HG03521 (cell line): Measurements from ENCODE around the gene SLC44A3.
"Not testable (repeated sequence)": the region's sequence is repeated elsewhere in the genome, so short reads cannot be mapped to it uniquely, and the experiment has no call there.

Experiments used
- ATAC-seq: cut with Tn5 transposase; IDR thresholded peaks from one replicate; pipeline ENCODE4 v1.9.1; 2021; ENCODE audit warnings: mild to moderate bottlenecking, moderate library complexity; ENCODE audit not compliant: unreplicated experiment

Gene SLC44A3

GRCh38 chr1:94832931-94833585 is 12.9 kb downstream of the SLC44A3 start:
- ATAC-seq: no peak

- no peak for ATAC-seq
These were observed 16.7 kb downstream of the SLC44A3 start for GRCh38 chr1:94836891-94837290.

- ATAC-seq: not testable (repeated sequence)
These were observed 20.2 kb downstream of the SLC44A3 start for GRCh38 chr1:94840381-94840780.

DNA sequence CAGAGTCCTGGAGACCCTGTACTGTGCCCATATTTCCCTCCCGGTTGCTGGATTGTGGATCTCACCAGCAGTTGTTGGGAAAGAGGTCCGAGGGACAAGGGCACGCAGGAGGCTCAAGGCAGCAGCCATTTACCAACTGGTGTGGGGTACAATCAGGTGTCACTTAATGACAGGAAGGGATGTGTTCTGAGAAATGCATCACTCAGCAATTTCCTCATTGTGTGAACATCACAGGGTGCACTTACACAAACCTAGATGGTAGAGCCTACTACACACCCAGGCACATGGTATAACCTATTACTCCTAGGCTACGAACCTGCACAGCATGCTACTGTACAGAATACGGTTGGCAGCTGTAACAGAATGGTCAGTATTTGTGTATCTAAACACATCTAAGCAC is 20.7 kb downstream of the SLC44A3 start:
- no peak for ATAC-seq

DNA sequence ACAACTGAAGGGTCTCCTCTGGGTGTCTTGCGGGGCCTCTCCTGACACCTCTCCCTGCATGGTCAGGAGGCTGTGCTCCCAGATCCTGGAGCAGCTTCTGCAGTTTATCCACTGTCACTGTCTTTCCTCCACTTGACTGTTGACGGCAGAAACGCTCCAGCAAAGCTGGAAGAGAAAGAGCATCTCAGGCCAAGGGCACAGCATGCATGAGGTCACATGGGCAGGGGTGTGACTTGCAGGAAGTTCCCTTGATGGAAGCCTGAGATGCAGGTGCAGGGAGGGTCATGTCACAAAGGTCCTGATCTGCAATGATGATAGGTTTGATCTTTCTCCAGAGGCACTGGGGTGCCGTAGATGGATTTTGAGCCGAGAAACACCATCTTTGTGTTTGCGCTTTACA is 23.3 kb downstream of the SLC44A3 start:
- ATAC-seq: no peak

DNA sequence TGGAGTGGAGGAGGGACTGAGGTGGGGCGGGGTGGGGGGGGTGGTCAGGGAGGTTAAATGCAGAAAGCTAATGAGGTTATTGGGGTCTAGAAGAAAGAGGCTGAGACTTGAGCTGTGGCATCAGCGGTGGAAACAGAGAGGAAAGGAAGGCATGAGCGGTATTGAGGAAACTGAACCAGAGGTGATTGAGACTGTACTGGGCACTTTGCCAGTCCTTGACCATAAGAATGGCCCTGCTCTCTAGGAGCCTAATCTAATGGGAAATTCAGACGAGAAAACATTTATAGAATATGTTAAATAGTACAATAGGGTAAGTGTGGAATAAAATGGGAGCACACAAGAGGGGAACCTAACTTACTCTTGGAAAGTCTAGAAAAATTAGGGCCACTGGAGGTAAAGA is 23.7 kb downstream of the SLC44A3 start:
- no peak for ATAC-seq

GRCh38 chr1:94846308-94846707 is 26.2 kb downstream of the SLC44A3 start:
- no peak for ATAC-seq

DNA sequence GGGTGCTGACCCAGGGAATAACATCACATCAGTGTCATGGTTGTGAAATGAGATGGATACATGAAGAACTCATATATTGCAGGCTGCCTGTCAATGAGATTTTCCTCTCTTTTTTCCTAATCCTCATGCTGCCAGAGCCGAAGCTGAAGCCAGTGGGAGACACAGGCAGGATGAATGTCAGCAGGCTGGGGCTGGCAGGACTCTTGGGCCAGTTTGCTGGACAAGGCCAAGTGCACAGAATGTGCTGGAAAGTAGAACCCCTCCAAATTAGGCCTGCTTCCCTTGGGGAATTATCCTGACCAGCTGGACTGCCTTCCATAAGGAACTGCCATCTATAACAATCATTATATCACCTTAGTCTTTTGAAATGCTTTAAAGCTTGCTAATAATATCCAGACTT is 31.4 kb downstream of the SLC44A3 start:
- no peak for ATAC-seq

- ATAC-seq: no peak
These were observed 32.6 kb downstream of the SLC44A3 start for GRCh38 chr1:94852788-94853187.

- peak; percentile 99 for ATAC-seq
These were observed 34.5 kb downstream of the SLC44A3 start for GRCh38 chr1:94854458-94855306.

DNA sequence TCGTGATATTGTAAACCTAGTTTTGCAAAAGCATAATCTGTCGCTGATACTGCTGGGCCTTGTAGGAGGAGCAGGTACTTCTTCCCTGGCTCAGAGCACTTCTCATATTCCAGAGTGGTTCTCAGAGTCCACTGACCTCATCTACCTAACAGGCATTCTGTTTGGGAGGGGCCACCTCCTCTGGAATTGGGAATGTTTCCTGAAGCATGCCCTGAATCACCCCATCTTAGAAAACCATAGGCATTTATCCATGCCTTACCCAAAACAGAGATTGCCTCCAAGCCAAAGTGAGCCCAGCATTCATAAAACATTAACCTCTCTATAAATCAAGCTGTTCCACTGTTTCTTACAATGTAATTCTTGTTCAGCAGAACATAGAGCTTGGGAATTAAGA is 35.1 kb downstream of the SLC44A3 start:
- ATAC-seq: no peak

DNA sequence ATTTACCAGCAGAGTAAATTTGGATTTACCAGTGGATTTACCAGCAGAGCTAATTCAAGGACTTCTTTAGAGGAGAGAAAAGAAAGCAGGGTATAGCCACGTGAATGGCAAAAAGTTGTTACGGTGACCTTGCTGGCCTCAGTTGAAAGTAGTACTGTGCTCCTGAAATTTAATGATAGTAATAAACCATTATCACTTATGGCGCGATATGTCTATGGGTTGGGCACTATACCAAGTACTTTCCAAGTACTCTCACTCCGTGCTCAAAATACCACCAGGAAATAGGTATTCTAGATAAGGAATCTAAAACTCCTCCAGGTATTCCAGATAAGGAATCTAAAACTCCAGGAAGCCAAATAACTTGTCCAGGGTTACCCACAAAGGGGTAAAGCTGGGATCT is 35.8 kb downstream of the SLC44A3 start:
- ATAC-seq: no peak

- no peak for ATAC-seq
These were observed 36.7 kb downstream of the SLC44A3 start for GRCh38 chr1:94856868-94857267.

DNA sequence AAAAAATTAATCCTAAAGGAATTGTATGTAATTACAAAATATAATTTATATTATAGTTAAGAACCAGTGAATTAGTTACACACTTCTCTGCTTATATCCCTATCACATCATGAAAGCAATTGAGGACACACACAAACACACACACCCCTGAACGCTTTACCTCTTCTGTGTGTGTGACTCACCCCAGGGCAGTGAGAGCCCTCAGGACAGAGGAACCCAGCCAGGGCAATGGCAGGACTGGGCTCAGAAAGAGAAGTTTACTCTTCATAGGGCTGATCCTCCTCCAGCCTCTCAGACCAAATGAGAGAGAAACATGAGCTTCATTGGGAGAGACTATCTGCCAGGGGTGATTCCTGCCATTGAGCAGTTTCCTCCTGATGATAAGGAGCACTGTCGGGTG is 38.1 kb downstream of the SLC44A3 start:
- ATAC-seq: no peak

DNA sequence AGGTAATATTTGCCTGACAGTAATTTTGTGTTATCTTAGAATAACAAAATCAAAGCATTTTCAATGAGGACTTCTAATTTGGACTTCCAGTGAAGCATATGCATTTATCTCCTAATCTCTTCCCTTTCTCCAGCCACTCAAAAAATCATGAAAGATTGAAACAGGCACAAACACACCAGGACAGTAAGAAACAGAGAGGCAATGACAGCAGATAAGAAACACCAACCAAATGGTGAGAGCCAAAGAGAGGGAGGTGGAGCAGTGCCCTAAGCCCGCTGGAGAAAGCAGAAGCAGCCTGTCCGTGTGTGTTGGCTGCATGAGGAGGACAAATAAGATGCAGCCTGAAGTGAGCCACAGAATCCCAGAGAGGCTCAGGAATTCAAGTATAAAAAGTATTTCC is 39.0 kb downstream of the SLC44A3 start:
- ATAC-seq: no peak

GRCh38 chr1:94862718-94863117 is 42.6 kb downstream of the SLC44A3 start:
- no peak for ATAC-seq

DNA sequence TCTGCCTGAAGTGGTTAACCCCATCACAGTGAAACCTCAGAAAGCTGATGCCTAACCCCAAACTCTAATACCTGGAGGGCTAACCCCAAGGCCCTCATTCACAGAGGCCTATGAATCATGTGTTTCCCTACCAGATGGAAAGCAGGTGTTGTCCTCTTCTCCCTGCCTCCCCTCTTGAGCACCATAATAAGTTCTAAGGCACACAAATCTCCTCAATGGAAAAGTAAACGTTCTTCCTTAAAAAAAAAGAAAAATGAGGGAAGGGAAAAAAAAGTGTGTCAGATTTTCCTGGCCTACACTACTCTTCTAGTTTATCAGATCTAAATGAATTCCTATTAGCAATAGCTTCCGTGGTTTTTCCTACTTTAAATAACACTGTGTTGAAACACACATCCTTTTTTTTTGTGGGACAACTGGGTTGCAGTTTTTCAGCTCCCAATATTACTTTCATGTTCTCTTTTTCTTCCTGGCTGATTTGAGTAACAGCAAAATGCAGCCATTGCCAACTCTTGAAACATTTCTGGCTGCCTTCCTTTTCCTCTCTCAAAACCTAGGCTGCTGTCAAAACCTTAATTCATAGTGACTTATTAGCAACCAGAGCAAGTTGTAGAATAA is 43.2 kb downstream of the SLC44A3 start:
- ATAC-seq: no peak

DNA sequence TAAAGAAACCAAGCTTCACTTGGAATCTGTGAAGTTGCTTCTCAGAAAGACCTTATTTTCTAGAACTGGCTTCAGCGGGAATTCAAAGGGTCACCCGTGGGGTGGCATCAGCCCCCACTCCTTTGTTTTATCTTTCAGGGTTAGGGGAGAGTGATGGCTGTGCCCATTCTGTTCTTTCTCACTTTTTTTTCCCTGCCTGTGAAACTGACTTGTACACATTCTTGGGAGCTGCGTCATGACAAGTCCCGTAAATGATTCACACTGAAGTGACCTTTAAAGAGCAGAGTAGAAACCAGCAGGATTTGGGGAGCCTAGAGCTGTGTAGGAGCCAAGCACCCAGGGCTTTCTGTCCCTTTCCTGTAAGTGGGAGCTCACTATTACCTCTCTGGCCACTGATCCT is 43.8 kb downstream of the SLC44A3 start:
- ATAC-seq: no peak

DNA sequence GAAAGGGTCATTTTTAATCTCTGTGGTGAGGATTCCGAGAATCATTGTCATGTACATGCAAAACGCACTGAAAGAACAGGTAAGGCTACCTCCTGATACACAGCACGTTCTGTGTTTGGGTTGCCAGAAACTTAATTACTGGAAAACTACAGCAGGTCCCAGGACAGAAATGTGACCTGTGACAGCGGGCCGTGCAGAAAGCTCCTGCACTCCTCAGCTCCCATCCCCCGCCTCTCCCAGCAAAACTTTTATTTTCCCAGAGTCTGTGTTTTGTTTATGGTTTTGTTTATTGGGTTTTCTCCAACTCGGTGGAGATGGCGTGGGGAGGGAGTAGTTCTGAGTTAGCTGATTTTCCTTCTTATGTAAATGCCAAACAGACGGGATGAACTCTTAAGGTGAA is 44.7 kb downstream of the SLC44A3 start:
- ATAC-seq: no peak

GRCh38 chr1:94865360-94865759 is 45.2 kb downstream of the SLC44A3 start:
- ATAC-seq: no peak

- no peak for ATAC-seq
These were observed 46.1 kb downstream of the SLC44A3 start for GRCh38 chr1:94866164-94866807.

- ATAC-seq: no peak
These were observed 50.9 kb downstream of the SLC44A3 start for GRCh38 chr1:94871031-94871430.
